ENCODE measurements around the gene SH2D1B.

Gene SH2D1B

GRCh38 chr1:162347281-162347680, 64.7 kb downstream of the SH2D1B start:
- TF ChIP-seq CTCF (IDR thresholded peaks at IDR 0.05; ENCODE audit: insufficient read depth, low read depth, low read length, missing control alignments), result no peak
- no peak overlapping the region for H3K4me3 ChIP-seq (ENCODE audit: low read depth, low read length)
- DNase-seq (ENCODE audit: low read depth), result no peak
